Posterior vena cava (tissue), 2 donors: Measurements from ENCODE around the gene OR2H1. TPM values are rescaled to one million over a fixed set of nuclear protein-coding genes. Genes with fewer than 3 reads are reported as not detected.
"Not testable (repeated sequence)": the region's sequence is repeated elsewhere in the genome, so short reads cannot be mapped to it uniquely, and the experiment has no call there.

ENCODE experiments used
- DNase-seq: peaks from one replicate; pipeline ENCODE4 v3.0.0-alpha.2; 2020; ENCODE audit warnings: low spot score
- intact Hi-C, 2 donors: fragments of 100-400 bp; cut with DNase I; formaldehyde crosslinking; loops; one replicate each; pipeline versions ENCODE4 v1.14.1 to v1.14.2; 2022 to 2023
- long read RNA-seq, 2 donors: library from polyadenylated mRNA; unstranded; transcript quantifications; one replicate each; pipeline ENCODE4 v2.0.0, GENCODE V29; 2020 to 2021
- total RNA-seq, 2 donors: library from RNA; stranded (reverse); fragmentation: NEBNext Ultra II Directional; extraction: Animal tissue kit (Norgen Biotek cat#: 25700); gene quantifications; one replicate each; pipeline ENCODE4 v1.2.1, GENCODE V29; 2021
- donor health status: DM: yes; HTN: yes; CAD: no.
- donor health status: DM: yes; HTN: yes; CAD: no.

The OR2H1 gene
- total RNA-seq: not detected
- long read RNA-seq, donor 1: 0 reads
- long read RNA-seq, donor 2: 0 reads

DNA sequence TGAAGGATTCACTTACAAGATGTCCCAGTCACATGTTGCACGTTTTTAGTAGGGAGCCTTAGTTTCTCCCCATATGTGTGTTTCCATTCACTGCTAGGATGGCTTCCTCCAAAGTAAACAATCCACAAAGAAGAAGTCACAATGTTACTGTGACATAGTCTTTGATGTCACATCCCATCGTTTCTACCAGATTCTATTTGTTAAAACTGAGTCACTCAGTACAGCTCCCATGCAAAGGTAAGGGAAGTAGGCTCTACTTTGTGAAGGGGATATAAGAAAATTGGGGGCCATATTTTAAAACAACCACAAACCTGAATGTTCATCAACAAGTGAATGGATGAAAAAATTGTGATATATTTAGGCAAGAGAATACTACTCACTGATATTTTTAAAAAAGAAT lies at the start of gene OR2H1, which contains the start of gene OR11A1:
Gene OR2H1, plus strand, starts transcription at position 185 of the 400 bp plus-strand sequence. CDS start 4,615 bp downstream, outside the sequence.
Gene OR11A1, minus strand, starts transcription at position 101 of the 400 bp plus-strand sequence. CDS start 29,430 bp downstream, outside the sequence.
- intact Hi-C loops: no loop called here

DNA sequence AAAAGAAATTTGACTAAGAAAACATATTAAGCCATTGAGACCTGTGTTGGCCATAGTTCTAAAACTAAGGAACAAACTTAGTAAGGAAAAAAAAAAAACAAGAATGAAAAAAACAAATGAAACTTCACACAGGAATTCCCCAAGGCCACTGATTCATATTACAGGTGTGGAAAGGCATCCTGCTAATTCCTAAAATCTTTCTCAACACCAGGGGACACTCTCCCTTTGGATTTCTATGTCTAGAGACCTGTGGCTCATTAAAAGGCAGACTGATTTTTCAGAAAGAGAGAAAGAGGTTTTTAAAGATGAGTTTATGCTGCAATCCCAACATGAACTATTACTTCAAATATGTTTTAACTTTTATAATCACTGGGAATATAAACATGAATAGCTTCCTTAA lies 42.4 kb upstream of the OR2H1 start, which contains the start of gene OR12D1:
Gene OR12D1, plus strand, starts transcription at position 341 of the 400 bp plus-strand sequence.
- DNase-seq: no peak
- intact Hi-C loops: no loop called here

More for the DNA sequence above, at the start of gene OR2H1, which contains the start of gene OR11A1:
- DNase-seq: no peak

DNA sequence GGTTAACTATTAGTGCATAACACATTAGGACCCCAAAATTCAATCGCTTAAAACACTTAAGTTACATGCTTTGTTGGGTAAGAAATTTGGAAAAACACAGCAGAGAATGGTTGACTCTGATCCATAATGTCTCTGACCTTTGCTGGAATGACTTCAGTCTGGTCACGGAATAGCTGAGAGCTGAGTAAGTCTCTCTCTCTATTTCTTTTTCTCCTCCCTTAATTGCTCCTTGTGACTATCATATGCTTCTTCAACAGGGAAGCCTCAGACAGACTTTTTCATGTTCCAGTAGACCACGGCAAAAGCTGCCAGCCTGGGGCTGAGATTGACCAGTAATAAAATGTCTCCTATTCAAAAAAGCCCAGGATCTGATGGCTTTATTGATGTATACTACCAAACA lies 37.4 kb upstream of the OR2H1 start:
- intact Hi-C loops: no loop called here
- DNase-seq: no peak

DNA sequence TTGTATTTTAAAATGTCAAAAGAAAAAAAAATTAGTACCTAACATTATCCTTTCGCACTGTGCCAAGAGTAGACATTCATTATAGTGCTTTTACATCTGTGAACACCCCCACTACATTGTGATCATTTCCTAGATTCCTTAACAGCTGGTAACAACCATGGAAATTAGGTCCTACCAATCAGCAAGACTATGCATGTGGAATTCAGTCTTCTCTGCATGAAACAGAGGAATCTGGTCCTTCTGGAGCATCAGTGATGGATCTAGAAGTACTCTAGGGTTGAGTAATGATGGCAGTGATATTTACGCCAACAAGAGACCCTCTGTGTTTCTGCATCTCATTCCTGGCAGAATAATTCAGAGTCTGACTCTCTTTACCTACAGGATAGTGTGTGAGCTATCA lies 32.8 kb upstream of the OR2H1 start:
- DNase-seq: no peak
- intact Hi-C loops: no loop called here

DNA sequence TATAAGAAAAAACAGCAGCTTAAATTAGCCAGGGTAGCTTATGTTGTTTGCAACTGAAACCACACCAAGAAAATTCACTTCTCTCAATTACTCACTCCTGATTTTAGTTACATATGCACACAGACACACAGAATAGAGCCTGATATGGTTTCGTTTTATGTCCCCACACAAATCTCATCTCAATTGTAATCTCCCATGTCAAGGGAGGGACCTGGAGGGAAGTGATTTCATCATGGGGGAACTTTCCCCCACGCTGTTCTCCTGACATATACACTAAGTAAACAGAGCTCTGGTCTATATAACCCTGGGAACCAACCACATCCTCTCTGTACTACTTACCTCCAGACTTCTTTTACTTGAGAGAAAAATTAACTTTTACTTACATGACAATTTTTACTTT lies 32.4 kb upstream of the OR2H1 start:
- intact Hi-C loops: no loop called here
- no peak for DNase-seq

DNA sequence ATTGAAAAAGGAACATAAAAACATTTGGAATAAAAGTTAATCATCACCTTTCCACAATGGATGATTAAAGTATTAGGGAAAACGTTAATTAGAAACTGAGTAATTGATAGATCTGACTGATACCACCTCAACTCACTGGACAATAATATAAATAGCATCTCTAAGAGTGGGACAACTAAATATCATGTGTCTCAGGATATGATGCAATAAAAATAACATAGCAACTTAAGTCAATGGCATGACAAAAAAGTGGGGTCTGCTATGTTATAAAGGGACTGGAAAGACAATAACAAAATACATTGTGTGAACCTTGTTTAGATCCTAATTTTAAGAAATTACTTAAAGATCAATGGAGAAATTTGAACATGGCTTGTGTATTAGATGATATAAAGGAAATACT lies 31.9 kb upstream of the OR2H1 start:
- no peak for DNase-seq
- intact Hi-C loops: no loop called here

DNA sequence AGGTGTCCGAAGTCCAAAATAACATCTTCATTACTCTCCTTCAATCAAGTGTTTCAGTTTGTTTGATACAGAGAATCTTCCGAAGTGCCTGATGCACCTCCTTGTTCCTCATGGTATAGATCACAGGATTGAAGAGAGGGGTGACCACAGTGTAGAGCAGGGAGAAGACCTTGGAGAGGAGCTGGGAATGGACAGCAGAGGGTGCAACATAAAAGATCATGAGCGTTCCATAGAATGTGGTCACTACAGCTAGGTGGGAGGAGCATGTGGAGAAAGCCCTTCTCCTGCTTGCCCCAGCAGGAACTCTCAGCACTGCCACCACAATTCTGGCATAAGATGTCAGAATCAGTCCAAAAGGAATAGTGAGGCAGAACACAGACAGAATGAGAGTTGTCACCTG lies 30.3 kb upstream of the OR2H1 start:
- intact Hi-C loops: no loop called here
- DNase-seq: no peak

DNA sequence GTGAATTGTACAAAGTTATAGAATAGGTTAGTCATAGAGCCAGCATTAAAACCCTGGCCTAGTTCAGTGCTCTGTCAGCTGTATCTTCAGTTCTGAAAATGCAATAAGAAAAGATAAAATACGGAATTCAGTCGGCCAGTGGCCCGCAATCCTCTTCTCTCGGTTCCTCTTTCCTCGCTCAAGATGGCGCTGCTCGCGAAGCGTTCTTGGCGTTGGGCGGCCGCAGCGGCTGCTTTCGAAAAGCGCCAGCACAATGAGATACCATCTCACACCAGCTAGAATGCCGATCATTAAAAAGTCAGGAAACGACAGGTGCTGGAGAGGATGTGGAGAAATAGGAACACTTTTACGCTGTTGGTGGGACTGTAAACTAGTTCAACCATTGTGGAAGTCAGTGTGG lies 20.2 kb upstream of the OR2H1 start:
- intact Hi-C loops, DNase-seq: not testable (repeated sequence)

DNA sequence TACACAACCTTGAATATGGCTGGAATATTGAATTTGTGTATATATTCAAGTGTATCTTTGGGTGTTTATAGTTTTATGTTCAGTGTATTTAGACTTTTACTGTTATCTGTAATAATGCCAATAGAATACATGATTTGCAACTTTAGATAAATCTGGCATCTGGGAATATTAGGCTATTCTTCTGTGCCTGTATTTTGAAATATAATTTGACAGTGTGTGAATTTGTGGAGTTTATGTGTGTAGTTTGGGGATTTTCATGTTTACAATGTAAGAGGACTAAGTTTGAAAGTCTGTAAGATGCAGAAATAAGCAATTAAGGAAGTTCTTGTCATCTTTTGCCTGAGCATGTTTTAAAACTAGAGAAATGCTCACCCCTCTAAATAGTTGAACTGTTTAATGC lies 17.9 kb upstream of the OR2H1 start, which contains the start of gene OR10C1:
Gene OR10C1, plus strand, starts transcription at position 301 of the 400 bp plus-strand sequence. CDS start 710 bp downstream, outside the sequence.
- intact Hi-C loops: no loop called here
- no peak for DNase-seq

DNA sequence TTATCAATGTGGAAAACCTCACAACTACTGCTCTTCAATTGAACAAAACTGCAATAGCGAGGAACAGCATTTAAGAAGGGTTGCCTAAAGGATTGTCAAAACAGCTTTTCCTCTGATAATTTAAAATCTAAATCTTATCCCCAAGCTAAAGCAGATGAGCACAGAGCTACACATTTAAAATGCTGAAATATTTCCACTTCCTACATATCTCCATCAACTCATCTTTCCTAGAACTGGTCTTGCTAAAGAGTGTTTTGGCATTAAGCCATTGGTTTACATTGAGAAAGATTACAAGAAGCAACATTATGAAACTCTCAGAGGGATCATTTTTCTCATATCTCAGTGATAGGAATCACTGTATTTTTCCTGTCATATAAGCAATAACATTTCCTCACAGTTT lies 14.2 kb upstream of the OR2H1 start:
- intact Hi-C loops: no loop called here
- no peak for DNase-seq

DNA sequence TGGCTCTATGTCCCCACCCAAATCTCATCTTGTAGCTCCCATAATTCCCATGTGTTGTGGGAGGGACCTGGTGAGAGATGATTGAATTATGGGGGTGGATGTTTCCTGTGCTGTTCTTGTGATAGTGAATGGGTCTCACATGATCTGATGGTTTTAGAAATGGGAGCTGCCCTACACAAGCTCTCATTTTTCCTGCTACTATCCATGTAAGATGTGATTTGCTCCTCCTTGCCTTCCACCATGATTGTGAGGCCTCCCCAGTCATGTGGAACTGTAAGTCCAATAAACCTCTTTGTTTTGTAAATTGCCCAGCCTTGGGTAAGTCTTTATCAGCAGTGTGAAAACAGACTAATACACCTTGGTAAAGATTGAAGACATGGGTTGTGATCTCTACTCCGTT lies 12.9 kb upstream of the OR2H1 start:
- intact Hi-C loops, DNase-seq: not testable (repeated sequence)

DNA sequence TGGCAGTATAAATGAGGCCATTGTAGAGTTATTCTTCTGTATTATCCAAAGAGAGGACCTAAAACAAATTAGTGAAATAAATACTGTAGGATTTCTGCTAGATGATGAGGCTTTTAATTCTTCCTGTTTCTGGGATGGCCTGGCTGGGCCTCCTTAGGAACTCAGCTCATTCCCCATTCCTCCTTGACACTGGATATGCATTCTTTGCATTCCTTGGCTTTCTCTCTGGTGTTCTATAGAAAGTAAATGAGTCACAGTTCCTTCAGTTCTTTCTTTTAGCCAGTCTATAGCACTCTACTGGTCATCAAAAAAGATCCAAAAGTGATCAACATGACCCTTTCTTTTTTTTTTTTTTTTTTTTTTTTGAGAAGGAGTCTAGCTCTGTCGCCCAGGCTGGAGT lies 9.3 kb upstream of the OR2H1 start:
- DNase-seq: no peak
- intact Hi-C loops: no loop called here

DNA sequence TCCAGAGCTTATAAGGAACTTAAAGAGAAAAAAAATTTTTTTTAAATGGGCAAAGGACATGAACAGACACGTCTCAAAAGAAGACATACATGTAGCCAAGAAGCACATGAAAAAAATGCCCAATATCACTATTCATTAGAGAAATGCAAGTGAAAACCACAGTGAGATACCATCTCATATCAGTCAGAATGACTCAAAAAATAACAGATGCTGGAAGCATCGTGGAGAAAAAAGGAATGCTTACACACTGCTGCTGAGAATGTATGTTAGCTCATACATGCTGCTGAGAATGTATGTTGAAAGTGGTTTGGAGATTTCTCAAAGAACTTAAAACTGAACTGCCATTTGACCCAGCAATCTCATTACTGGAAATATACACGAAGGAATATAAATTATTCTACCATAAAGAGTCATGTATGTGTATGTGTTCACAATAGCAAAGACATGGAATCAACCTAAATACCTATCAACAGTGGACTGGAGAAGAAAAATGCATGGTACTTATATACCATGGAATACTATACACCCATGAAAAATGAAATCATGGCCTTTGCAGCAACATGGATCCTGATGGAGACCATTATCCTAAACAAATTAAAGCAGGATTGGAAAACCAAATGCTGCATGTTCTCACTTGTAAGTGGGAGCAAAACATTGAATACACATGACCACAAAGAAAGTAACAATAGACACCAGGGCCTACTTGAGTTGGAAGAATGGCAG lies 5.3 kb upstream of the OR2H1 start:
- intact Hi-C loops: no loop called here
- no peak for DNase-seq

DNA sequence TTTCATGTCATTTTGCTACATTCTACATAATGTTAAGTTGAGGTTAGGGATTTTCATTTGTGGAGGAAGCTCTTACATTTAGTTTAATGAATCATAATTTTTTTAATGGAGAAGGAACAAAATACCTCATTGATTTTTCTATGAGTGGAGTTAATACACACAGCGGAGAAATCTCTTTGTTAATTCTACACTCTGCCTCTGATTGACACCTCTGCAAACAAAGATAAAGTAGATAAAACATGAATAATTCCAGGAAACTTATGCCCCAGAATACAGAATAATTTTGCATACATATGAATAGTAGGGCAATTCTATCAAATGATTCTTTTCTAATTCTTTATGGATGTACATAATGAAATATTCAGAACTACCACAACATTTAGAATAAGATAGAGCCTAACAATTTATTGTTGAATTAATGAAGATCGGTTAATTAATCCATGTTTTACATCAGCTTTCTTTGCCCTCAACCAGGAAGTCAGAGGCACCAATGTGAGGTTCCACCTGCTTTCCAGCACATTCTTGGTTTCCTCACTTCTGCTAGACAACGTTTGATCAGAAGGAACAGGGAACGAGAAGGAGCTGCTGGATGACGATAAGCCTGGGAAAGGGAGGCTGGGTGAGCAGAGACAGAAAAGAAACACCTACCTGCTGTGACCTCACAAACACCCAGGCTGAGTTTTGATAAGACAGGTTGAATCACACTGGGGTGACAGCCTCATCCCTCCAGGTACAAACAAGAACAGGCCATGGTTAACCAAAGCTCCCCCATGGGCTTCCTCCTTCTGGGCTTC lies 4.3 kb downstream of the OR2H1 start:
- intact Hi-C loops: no loop called here

DNA sequence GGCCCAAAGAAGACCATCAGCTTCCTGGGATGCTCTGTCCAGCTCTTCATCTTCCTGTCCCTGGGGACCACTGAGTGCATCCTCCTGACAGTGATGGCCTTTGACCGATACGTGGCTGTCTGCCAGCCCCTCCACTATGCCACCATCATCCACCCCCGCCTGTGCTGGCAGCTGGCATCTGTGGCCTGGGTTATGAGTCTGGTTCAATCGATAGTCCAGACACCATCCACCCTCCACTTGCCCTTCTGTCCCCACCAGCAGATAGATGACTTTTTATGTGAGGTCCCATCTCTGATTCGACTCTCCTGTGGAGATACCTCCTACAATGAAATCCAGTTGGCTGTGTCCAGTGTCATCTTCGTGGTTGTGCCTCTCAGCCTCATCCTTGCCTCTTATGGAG lies 5.1 kb downstream of the OR2H1 start:
- intact Hi-C loops: no loop called here
- no peak for DNase-seq

More for the DNA sequence above, 4.3 kb downstream of the OR2H1 start:
- DNase-seq: no peak

DNA sequence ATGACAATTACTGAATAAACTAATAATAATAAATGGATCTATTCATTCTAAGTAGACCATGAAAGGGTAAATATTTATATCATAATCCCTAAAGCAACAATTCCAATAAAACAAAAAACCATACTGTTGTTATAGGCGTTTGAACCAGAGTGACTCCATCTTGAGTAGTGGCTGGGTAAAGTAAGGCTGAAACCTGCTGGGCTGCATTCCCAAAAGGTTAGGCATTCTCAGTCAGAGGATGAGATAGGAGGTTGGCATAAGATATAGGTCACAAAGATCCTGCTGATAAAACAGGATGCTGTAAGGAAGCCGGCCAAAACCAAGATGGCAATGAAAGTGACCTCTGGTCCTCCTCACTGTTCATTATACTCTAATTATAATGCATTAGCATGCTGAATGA lies 8.3 kb downstream of the OR2H1 start:
- intact Hi-C loops: no loop called here

DNA sequence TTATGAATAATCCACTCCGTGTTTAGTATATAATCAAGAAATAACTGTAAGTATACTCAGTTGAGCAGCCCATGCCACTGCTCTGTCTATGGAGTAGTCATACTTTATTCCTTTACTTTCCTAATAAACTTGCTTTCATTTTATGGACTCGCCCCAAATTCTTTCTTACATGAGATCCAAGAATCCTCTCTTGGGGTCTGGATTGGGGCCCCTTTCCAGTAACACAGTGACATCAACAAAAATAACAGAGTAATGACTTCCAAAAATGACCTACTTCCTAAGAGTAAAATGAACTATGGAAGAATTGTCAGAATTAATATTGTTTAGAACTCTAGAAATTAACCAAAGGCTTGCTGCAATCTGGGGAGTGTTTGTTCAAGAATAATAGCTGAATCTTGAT lies 8.8 kb downstream of the OR2H1 start:
- intact Hi-C loops: no loop called here
- no peak for DNase-seq

More for the DNA sequence above, 8.3 kb downstream of the OR2H1 start:
- no peak for DNase-seq

DNA sequence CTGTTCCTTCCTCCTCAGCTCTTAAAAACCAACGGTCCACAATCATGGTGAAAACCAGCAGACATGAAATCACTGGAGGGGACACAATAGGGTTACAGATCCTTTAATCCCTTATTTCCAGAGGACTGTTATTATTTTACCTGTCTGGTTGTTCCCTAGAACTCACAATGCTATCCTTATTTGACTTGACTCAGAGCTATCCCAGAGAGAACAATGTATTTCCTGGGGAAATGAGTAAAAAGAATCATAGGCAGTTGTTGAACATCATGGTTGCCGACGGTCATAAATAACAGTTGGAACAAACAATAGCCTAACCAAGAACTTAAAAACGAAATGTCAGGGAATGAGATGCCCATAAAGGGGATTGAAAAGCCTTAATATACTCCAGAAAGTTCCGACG lies 9.3 kb downstream of the OR2H1 start:
- DNase-seq: no peak
- intact Hi-C loops: no loop called here

DNA sequence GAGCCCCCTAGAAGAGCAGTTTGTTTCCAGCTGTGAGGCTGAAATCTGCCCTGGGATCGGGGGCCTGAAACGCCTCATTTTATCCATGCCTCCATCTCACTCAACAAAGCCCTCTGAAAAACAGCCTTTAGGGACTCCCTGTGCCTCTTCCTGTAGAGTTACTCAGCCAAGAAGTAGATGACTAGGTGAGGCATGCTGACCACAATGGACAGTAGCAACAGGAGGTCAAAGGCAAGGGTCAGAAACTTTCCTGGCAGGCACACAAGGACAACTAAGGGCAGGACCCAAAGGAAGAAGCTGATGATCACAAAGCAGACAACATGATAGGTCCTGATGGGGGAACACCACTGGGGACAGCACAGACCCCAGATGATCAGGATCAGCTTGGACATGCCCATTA lies 18.0 kb downstream of the OR2H1 start:
- no peak for DNase-seq
- intact Hi-C loops: no loop called here

DNA sequence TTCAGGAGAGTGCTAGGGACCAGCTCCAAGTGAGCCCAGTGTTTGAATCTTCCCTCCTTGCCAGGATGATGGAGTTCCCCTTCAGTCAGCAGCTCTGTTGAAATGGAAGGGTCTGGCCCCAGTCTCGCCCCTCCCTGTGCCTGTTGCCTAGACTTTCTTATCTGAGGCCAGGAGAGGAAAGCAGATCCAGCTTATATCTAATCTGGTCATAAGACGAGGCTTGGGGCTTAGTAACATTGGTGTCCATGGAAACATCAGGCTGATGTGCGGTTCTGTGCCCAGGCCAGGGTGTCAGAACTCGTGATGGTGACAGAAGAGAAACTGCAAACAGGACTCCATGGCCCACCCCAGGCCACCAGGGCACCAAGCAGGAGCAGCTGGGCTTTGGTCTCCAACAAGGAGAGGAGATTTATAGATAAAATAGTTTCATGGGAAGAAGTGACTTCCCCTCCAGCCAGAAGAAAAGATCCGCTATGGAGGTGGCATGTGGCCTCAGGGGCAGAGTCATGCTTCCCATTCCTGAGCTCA lies 21.0 kb downstream of the OR2H1 start:
- intact Hi-C loops: no loop called here
- no peak for DNase-seq
